ENCODE results near the gene TMEM240.
"Not testable (repeated sequence)": the region's sequence is repeated elsewhere in the genome, so short reads cannot be mapped to it uniquely, and the experiment has no call there.

The TMEM240 gene

DNA sequence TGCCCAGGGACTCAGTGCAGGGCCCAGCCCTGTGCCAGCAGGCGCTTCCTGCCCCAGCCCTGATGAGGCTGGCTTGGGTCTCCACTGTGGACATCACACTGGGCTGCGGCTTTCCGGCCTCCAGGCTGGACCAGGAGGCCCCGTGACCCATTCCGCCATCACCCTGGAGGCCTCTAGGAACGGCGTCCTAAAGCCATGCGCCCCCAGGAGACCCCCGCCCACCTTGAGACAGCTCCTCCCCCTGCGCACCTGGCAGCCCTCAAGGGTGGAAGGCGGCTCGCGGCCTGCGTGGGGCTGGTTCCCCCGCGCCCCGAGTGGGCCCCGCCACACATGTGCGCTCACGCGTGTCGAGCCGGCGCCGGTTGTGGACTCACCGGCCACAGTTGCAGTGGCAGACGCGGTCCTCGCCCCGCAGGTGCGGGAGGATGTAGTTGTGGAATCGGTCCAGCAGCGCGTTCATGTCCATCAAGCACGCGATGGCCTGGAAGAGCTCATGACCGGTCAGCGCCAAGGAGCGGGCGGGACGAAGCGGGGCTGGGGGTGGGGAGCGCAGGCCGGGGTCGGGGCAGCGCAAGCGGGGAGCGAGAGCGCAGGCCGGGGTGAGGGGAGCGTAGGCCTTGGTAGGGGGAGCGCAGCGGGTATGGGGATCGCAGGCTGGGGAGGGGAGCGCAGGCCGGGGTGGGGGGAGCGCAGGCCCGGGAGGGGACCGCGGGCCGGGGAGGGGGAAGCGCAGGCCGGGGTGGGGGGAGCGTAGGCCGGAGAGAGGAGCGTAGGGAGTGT, 924 bp downstream of the TMEM240 start:
- no peak for DNase-seq

DNA sequence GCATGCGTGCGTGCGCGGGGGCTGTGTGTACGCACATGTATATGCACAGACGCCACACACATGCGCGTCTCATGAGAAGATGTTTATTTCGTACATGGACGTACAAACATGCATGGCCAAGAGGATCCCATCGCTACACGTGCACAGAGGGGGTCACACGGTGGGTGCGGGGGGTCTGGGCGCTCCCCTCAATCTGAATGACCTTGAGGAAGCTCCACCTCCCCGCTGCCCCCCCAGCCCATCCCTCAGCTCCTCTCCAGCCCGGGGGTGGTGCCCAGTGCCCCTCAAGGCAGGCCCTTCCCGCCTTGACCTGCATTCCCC, 1.5 kb downstream of the TMEM240 start:
- no peak for DNase-seq

DNA sequence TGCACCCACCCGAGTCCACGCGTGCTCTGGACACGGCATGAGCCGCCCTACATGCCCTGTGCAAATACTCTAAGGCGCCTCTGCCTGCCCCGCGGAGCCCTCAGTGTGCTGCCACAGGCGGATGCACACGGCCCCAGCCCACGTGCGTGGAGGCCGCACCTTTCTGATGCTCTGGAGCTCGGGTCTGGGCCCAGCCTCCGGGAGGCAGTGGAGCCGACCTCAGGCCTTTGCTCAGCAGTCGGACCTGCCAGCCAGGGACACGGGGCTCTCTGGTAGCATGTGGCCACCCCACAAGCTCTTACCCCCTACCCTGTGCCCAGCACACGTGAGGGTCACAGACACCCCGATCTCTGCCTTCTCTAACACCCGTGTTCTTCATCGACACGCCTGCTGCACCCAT, 2.1 kb downstream of the TMEM240 start:
- no peak for DNase-seq

DNA sequence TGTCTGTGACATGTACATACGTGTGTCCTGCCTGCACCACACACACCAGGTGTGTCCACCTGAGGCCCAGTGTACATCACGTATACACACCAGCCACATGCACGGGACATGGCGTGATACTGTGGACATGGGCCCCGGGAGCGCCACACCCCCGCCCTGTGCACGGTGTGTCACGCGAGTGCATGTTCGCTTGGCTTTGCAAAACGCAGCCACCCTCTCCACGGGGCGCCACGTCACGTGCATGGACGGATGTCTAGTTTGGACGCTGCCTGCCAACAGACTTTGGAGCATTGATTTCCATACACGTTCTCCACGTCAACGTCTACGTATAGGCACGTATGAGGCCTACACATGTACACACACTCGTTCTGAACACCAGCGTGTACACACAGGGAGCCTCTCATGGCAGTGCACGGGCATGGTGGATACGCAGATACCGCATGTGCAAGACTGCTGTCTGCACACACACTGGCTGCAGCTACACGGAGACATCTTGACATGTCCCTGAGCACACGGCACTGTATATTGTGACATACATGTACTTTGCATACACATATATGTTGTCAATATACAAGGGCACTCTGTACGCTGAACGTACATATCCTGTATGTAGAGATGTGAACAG, 2.7 kb downstream of the TMEM240 start:
- no peak for DNase-seq

DNA sequence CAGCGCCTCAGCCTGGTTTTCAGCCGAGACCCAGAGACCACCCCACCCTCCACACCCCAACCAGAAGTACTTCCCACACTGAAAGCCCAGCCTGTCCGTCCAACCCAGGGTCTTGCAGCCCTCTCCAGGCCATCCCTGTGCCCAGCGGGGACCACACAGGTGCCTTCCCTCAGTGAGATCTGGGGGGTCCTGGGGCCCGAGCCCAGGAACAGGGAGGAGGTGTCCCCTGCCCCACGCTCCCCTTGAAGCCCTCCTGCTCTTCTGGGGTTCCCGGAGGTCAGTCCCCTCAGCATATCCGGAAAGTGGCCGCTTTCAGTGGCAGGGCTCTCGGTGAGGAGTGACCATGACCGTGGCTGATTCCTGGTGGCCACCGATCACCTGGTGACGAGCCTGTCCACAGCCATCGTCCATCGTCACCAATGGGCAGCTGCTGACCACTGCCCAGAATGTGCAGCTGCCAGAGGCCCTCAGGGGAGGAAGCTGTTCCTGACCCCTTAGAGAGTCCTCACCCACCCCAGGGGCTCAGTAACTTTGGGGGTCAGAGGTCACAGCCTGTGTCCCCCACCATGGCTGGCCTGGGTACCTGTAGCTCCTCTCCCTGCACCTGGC, 3.4 kb downstream of the TMEM240 start:
- no peak for DNase-seq

DNA sequence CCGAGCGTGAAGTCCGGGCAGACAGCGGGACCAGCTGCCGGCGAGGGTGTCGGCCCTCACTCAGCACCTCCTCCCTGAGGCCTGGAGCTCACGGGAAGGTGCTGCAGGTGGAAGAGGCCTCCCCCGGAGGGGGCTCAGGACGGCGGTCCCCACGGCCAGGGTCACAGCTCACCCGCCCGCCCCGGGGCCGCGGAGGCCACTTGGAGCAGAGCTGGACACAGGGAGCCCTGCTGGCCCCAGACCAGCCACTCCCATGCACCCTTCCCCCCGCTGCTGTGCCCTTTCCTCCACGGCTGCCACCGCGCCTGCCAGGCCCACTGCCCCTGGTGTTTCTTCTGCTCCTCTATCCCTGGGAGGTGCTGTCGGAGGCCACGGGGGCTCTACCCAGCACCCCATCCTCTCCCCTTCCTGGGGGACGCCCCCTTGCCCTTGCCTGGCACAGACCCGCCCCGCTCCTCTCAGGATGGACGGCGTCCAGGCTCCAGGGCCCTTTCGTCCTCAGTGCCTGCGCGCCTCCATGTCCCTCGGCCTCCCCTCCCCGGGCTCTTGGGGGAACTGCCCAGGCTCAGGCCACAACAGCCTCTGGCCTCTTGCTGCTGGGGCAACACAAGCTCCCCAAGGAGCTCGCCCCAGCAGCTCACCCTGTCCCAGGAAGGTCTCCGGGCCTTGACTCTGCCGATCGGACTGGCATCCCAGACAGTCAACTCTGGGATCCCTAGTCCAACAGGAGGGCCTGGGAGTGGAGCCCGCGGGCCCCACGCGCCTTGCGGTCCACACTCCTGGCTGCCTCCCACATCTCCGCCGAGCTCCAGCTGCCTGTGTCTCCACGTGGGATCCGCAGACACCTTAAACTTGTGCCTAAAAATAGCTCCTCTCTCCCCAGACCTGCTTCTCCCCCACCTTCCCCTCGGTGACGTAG, 4.1 kb downstream of the TMEM240 start:
- DNase-seq, result no peak

DNA sequence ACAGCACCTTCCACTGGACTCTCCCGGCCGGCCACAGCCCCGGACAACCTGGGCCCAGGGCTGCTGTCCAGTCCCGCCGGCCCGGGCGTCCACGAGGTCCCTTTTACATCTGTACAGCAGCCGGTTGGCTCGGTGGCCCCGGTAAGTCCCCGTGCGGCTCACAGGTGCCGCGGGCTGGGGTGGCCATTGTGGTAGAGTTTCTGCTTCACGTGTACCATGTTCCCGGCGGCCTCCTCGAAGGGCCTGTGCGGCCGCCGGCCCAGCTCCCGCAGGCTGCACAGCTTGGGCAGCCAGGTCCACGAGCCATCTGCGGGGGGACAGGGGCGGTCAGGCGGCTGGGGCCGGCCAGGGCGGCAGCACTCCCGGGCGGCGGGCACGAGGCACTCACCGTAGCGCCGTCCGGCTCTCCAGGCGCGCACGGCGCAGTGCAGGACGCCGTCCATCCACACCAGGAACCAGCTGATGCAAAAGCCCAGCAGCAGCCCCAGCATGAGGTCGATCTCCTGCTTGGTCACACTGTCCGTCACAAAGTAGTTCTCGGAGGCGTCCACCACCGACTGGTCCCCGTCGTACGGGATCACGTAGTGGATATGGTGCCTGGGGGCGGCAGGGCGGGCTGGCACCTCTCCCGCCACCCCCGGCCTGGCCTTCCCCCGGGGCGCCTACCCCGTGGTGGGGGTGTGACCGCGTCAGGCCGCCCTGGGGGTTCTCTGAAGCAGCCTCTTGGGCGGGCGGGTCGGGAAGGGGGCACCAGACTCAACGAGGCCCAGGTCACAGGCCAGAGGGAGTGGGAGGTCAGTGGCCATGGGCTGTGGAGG, 5.0 kb downstream of the TMEM240 start:
- no peak for DNase-seq

DNA sequence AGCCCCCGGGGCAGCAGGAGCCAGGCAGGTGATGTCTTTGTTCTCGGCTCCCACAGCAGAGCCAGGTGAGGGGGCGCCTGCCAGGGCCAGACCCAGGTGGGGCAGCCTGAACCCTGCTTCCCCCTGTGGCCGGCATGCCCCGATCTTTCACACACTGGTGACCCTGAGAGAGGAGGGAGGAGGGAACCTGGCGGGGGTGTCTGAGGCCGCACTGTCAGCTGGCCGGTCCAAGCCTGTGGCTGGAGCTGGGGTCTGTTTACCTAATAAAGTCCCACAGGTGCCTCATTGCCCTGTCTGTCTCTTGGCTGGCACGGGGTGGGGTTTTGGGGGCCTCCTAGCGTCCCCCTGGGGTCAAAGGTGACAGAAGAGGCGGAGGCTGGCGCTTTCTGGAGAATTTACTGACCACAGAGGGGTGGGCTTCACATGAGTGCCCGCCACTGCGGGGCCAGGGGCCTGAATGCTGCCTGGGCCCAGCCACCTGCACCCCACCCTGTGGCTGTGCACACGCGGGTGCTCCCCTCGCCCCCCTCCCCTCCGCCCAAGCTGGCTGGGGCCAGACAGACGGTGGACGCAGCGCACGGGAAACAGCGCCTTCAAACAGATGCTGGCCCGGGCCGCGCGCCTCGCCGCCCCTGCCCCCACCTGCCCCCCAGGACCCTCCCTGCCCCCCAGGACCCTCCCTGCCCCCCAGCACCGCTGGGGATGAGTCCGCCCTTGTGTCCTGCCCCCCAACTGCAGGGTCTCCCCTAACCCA, 5.8 kb downstream of the TMEM240 start:
- DNase-seq, result no peak

DNA sequence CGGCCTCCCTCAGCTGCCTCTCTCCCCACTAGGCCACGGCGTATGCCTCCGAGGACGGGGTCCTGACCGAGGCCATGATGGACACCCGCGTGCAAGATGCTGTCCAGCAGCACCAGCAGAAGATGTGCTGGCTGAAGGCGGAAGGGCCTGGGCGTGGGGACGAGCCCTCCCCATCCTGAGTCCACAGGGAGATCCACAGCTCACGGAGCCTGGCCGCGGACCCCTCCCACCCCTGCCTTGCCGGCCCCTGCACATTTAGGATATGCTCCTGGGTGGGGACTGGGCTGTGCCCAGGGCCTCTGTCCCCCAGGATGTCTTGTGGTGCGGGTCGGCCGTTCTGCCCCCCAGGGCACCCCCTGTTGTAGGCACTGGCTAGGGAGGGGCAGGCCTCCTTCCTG, 6.5 kb downstream of the TMEM240 start:
- not testable (repeated sequence) for DNase-seq

DNA sequence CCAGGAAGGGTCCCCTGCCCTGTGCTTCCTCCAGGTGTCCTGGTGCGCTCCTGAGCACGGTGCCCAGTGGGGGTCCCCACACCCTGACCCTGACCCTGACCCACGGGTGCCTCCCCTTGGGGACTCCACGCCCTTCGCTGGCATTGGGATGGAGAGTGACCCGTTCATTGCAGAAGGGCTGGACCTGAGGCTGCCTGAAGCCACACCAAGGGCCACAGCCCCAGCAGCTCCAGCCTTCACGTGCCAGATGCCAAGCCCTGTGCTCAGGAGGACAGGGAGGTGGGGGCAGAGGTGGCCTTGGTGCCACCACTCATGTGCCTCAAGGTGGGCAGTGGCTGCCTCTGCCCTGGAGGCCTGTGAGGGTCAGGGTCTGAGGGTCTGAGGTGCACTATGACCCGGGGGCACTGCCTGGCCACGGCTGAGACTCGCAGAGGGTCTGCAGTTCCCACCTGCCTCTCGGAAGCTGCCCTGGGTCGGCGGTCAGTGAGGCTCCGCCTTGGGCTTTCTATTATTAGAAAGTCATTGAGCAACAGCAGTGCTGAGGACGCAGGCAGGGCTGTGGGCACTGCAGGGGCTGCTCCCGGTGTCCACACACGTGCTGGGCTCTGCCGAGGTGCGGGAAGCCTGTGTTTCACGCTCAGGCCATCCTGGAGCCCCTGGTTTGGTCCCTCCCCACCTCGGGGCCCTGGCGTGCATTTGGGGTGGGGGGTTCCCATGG, 7.1 kb downstream of the TMEM240 start:
- not testable (repeated sequence) for DNase-seq

DNA sequence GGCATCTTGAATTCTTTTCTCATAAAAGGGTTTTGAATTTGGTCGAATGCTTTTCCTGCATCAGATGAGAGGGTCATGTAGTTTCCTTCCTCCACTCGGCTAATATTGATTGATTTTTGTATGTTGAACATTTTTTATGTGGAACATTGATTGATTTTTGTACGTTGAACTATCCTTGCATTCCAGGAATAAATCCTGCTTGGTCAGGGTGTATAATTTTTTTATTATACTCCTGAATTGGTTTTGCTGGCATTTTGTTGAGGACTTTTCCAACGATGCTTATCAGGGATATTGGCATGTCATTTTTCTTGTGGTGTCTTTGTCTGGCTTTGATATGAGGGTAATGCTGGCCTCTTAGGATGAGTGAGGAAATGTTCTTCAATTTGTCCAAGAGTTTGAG, 8.5 kb downstream of the TMEM240 start:
- no peak for DNase-seq

DNA sequence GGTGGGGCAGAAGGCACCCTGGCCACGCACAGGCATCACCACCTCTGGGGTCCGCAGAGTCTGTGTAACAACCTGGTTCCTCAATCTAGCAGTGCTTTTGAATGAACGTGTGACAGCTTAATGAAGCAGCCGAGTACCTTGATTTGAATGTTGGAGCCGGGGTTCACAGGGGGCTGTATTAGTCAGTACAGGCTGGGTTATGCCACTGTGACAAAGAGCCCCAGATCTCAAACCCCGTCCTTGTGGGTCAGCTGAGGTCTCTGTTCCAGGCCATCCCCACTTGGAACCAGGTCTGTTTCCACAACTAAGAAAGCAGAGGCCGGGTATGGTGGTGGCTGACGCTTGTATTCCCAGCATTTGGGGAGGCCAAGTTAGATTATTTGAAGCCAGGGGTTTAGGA, 10.5 kb downstream of the TMEM240 start:
- no peak for DNase-seq

DNA sequence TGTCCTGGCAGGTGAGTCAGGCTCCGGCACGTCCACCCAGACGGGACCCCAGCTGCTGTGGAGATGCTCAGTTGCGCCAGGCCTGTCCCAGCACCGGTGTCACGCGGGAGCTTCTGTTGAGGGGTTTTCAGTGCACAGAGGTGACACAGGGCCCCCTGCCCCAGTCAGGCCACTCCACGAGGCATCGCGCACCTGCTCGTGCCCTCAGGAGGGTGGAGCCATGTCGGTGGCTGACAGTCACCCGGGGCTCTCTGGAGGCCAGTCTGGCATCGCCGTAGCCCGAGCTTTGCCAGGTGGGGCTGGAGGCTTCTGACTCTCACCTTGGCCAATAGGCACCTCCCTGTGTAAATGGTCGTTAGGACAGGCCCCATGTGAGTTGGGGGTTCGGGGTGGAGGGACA, 11.1 kb downstream of the TMEM240 start:
- DNase-seq, result no peak

DNA sequence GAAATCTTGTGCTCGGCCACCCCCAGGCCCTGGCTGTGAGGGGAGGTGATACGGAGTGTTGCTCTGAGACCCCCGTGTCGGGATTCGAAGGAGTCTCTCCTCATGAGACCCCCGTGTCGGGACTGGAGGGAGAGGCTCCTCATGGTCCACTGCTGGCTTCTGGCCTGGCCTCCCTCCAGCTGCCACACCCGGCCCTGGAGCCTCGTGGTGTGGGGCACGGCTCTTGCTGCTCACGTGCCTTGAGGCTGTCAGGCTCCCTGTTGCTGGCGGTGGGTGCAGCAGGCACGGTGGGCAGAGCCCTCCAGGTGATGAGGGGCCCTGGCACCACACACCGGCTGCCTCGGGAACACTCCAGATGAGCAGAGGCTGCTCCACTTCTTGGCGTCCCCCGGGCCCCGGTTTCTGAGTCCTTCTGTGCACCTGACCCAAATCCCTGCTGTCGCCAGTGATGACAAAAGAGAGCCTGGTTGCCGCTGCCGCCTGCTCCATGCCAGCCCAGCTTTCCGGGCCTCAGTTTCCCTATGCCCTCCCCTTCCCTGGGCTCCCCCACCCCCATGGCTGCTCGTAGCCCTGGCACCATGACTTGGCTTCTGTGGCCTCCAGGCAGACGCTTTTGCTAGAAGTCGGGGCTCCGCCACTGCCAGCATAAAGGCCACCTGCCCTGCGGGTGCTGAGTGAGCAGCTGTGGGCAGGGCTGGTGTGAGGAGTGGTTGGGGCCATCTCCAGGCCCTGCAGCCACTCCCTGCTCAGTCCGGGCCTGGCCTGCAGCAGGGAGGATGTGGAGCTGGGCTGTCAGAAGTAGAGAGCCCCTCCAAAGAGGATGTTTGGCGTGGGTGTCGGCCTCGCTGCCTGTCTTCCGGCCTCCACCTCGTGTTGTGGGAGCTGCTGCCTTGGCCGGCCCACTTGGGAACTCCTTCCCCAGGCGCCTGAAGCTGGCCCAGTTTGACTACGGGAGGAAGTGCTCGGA, 11.8 kb downstream of the TMEM240 start:
- no peak for DNase-seq

DNA sequence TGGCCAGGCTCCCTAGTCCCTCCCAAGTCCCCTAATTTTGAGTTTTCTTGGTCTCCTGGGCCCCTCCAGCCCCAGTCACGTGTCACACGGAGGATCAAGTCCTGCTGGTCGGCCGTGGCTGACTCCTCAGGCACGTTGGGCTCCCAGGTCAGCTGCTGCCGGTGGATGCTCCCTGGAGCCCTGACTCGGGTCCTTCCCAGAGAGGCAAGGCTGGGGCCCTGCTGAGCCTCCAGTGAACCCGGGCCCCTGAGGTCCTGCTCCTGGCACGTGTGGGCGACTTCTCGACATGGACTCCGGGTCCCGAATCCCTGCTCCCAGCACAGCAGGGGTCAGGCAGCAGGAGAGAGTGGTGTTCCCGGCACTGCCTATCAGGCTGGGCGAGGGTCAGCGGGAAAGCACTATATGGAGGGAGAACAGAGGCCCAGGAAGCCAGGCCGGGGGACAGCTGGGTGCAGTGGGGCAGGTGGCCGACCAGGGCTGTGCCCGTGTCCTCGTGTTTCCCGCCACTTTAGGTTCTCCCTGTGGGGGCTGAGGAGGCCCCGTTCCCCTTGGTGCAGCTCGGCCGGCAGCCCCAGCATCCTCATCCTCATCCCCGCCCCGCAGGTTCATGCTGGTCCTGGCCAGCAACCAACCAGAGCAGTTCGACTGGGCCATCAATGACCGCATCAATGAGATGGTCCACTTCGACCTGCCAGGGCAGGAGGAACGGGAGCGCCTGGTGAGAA, 13.2 kb downstream of the TMEM240 start:
- no peak for DNase-seq

DNA sequence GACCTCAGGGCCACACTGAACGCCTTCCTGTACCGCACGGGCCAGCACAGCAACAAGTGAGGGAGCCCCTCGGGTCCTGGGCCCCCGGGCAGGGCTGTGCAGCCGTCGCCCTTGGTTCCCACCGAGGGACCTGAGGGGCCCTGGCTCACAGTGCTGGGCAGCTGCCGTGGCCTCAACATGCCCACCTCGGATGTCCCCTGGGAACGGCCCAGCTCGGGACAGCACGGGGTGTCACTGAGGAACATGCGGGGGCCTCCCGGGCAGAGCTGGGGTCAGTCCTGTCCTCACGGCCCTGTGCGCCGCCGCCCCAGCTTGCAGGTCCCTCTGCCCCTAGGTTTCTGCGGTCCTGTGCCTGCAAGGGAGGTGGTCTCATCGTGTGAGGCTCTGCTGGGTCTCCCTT, 13.9 kb downstream of the TMEM240 start:
- not testable (repeated sequence) for DNase-seq

DNA sequence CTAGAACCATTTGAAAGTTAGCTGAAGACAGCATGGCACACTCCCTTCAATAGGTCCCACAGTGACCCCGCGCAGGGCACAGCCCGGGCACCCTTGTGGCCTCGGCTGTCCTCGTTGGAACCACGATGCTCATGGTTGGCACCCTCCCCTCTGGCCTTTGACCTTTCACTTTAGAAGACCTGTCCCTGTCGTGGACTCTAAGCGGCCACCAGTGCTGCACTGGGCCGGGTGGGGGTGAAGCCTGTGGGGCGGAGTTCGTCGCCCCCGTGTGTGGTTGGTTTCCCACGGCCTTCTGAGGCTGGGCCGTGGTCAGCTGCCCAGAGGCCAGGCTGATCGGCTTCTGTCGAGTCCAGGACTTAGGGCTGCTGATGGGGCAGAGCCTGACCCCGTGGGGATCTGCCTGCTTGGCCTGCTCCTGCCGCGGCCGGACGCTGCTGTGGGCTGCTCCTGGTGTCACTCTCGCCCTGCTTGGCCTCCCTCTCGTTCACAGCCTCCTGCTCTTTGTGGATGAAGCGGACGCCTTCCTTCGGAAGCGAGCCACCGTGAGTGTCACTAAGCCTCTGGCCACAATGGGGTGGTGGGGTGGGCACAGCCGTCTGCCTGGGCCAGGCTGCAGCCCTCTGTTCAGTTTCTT, 15.6 kb downstream of the TMEM240 start:
- DNase-seq, result not testable (repeated sequence)

DNA sequence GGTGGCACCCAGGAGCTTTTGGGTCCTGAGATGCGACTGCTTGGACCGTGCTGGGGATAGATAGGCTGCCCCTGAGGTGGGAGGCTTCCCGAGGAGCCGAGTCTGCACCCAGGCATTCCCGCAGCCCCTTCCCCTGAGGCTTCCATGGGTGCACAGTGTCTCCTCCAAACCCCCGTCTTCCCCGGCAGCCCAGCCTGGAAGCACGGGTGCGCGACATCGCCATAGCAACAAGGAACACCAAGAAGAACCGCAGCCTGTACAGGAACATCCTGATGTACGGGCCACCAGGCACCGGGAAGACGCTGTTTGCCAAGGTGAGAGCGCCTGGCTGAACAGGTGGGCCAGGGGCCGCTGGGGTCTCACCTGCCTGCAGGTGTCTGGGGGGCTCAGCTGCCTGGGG, 16.8 kb downstream of the TMEM240 start:
- DNase-seq, result not testable (repeated sequence)

DNA sequence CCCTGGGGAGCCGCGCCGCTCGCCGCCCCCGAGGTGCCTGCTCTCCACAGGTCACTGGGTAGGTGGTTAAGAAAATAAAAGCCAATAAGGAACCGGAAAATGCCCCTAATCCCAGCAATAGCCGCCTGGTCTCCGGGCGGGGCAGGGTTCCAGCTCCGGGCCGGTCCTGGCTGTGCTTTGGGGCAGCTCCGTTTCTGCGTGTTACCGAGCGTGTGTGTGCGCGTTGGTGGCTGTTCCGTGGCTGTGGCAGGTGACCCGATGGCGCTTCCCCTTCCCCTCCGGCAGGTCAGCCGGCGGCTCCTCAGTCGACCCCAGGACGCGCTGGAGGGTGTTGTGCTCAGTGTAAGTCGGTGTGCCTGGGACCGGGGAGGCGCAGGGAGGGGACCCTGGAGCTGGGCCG, 17.2 kb downstream of the TMEM240 start:
- not testable (repeated sequence) for DNase-seq
